Astrocyte of the cerebellum (primary cell): ENCODE results near the gene NIT2.
"Not testable (repeated sequence)": the region's sequence is repeated elsewhere in the genome, so short reads cannot be mapped to it uniquely, and the experiment has no call there.

ENCODE experiments used
- DNase-seq: peaks from one replicate; pipeline ENCODE4 v3.0.0-alpha.2; 2011; ENCODE audit warnings: low read depth
- H3K4me3 ChIP-seq: 2 replicates; pipeline ENCODE4 v1.5.1; 2011; ENCODE audit warnings: mild to moderate bottlenecking, low read depth, low read length, moderate library complexity
- in situ Hi-C: cut with HindIII; loops from 2 replicates; pipeline ENCODE4 v1.10.0; 2017; ENCODE audit warnings: low sequenced_read_pairs
- TF ChIP-seq, protein P1 (sequence below): IDR thresholded peaks from 2 replicates; pipeline ENCODE4 v1.5.1; 2012; ENCODE audit warnings: low read length, low read depth, moderate library complexity, mild to moderate bottlenecking; ENCODE audit errors: missing control alignments

NIT2 gene

DNA sequence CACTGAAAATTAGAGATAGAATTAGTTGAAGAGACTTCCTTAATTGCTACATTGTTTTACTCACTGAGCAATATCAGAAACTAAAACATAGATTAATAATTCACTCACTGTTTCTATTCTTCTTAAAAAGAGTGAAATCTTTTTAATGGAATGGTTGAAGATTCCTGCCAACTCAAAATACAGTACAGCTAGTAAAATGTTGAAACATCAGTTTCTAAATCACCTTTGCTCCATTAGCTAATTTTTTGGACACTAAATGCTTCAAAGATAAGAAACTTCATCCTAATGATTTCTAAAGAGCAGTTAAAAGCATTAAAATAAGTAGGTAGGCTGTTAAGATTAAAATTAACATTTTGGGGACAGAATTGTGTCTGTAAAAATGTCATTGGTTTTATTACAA, 10.5 kb upstream of the NIT2 start:
- H3K4me3 ChIP-seq: no peak overlapping the region
- no peak for DNase-seq
- in situ Hi-C loops: loop anchor here (5.0 kb wide), 1 partner anchor 38 kb away; no protein-coding TSS in a partner anchor
- TF ChIP-seq, protein P1, sequence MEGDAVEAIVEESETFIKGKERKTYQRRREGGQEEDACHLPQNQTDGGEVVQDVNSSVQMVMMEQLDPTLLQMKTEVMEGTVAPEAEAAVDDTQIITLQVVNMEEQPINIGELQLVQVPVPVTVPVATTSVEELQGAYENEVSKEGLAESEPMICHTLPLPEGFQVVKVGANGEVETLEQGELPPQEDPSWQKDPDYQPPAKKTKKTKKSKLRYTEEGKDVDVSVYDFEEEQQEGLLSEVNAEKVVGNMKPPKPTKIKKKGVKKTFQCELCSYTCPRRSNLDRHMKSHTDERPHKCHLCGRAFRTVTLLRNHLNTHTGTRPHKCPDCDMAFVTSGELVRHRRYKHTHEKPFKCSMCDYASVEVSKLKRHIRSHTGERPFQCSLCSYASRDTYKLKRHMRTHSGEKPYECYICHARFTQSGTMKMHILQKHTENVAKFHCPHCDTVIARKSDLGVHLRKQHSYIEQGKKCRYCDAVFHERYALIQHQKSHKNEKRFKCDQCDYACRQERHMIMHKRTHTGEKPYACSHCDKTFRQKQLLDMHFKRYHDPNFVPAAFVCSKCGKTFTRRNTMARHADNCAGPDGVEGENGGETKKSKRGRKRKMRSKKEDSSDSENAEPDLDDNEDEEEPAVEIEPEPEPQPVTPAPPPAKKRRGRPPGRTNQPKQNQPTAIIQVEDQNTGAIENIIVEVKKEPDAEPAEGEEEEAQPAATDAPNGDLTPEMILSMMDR: no peak

DNA sequence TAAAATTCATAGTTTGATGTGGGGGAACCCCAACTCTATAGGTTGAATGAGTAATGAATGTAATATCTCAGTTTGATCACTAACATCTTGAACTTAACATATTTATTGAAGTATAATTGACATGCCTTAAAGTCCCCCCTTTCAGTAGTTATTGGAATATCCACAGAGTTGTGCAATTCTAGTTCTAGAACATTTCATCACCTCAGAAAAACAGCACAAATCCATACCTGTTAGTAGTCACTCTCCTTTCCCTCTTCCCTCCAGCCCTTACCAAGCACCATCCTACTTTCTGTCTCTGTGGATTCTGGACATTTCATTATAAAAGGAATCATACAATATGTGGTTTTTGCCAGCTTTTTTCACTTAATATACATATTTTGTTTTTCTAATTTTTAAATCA, 8.7 kb upstream of the NIT2 start:
- no peak for DNase-seq
- no peak overlapping the region for H3K4me3 ChIP-seq
- in situ Hi-C loops: no loop called here
- TF ChIP-seq, protein P1: no peak

DNA sequence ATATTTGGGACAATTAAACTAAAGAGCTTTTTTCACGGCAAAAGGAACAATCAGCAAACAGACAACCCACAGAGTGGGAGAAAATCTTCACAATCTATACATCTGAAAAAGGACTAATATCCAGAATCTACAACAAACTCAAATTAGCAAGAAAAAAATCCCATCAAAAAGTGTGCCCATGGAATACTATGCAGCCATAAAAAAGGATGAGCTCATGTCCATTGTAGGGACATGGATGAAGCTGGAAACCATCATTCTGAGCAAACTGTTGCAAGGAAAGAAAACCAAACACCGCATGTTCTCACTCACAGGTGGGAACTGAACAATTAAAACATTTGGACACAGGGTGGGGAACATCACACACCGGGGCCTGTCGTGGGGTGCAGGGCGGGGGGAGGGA, 7.2 kb upstream of the NIT2 start:
- in situ Hi-C loops, DNase-seq: not testable (repeated sequence)

DNA sequence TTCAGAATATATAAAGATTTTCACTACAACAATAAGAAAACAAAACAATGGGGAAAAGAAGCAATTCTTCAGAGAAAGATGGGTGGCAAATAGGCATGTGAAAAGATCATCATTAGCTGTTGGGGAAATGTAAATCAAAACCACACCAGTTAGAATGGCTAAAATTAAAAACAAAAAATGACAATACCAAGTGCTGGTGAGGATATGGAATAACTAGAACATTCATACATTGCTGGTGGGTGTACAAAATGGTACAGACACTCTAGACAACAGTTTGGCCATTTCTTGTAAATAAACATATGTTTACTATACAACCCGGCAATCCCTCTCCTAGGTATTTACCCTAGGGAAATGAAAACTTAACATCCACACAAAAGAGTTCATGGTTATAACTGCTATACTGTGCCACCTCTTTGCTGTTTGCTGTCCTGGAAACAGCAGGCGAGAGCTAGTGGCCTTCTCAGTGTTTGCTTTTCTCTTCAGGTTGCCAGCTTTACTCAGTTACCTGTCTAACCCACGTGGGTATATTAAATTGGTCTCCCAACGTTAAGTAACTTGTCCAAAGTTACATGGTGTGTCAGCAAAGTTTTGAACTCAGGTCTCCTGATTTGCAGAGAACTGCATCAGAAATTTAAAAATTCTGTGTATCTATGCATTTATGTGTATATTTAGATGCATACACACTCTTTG, 4.6 kb upstream of the NIT2 start:
- in situ Hi-C loops: no loop called here
- TF ChIP-seq, protein P1: no peak
- DNase-seq: no peak

More for the DNA sequence above, 7.2 kb upstream of the NIT2 start:
- not testable (repeated sequence) for H3K4me3 ChIP-seq

DNA sequence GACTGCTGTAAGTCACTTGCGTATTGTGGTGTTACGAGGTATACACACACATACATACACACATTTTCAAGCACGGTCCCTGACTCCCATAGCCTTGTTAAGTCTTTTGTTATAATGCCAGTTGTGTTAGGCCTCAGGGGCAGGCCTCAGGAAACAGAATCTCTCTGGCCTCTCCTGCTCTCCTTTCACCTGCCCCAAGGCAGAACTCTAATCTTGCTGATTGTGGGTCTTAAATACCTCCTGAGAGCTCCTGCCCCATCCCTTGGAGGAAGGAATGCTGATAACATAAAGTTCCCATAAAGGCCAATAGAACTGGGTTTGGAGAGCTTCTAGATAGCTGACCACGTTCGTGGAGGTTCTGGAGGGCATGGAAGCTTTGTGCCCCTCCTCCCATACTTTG, 3.9 kb upstream of the NIT2 start:
- TF ChIP-seq, protein P1: no peak

More for the DNA sequence above, 4.6 kb upstream of the NIT2 start:
- no peak overlapping the region for H3K4me3 ChIP-seq

DNA sequence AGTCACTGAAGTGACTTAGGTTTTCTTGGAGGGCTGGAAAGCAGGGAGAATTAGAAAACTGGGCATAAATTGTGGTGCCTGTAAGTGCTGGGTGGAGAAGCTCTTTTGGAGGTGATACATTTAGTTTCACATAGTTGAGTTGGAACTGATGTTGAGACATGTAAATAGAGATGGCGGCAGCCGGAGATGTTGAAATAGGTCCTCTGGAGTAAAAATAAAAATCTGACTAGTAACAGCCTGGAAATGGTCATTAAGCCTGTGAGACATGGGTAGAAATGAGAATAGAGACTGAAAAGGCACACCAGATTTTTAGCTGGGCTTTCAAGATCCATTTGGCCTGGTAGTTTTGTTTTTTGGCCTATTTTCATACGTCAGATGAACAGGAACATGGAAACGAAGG, 2.9 kb upstream of the NIT2 start:
- H3K4me3 ChIP-seq: no peak overlapping the region
- DNase-seq: no peak
- TF ChIP-seq, protein P1: no peak
- in situ Hi-C loops: no loop called here

More for the DNA sequence above, 3.9 kb upstream of the NIT2 start:
- in situ Hi-C loops: no loop called here
- no peak for DNase-seq
- H3K4me3 ChIP-seq: no peak overlapping the region

DNA sequence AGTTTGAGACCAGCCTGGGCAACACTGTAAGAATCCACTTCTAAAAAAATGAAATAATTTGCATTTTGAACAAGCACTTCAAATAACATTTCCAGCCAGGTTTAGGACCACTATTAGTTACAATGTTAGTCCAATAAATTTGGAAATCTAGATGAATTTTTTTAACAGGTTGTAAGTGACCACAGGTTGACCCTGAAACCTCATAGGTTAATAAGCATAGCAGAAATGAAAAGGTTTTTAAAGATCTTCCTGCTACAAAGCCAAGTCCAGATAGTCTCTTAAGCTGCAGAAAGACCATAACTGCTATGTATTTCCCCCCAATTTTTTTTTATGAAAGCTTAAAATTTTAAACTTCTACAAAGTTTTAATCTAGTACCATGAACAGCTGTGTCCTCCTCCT, 1.5 kb upstream of the NIT2 start:
- in situ Hi-C loops: no loop called here
- DNase-seq: peak; percentile 48
- TF ChIP-seq, protein P1: no peak

More for the DNA sequence above, 1.5 kb upstream of the NIT2 start:
- H3K4me3 ChIP-seq: no peak overlapping the region
